IMR-90 (cell line): ENCODE data around the gene MTA1. TPM values are rescaled to one million over a fixed set of nuclear protein-coding genes. Genes with fewer than 3 reads are reported as not detected.

Experiments
- ATAC-seq: fragments of 200-7000 bp; cut with Tn5 transposase; 2 replicates; pipeline ENCODE4 v1.9.1; 2020; ENCODE audit warnings: low read depth, mild to moderate bottlenecking, moderate library complexity
- BruUV-seq: library from RNA; stranded (reverse); fragments of 400-500 nt; replicated peaks from 2 replicates; lab custom pipeline; 2021; lab: Mats Ljungman, UMichigan
- CTCF ChIA-PET: fragments of 300-600 bp; formaldehyde crosslinking; extraction: SDS; loops from one replicate; lab custom pipeline; 2021; ENCODE audit warnings: antibody characterized with exemption; lab: Yijun Ruan, JAX
- POLR2A ChIA-PET: fragments of 300-600 bp; sonication (Branson Sonifier 250); formaldehyde crosslinking; loops from one replicate; lab custom pipeline; 2022; ENCODE audit warnings: antibody characterized with exemption; ENCODE audit not compliant: unreplicated experiment; lab: Charles Lee
- DNase-seq: peaks from one replicate; pipeline ENCODE4 v3.0.0; 2013
- H2AFZ ChIP-seq: replicated peaks from 2 replicates; pipeline ENCODE3; 2013; ENCODE audit warnings: low read length, mild to moderate bottlenecking; ENCODE audit not compliant: poor library complexity
- H2AK5ac ChIP-seq: 2 replicates; pipeline ENCODE4 v1.6.1; 2013; ENCODE audit warnings: low read depth, low read length, inconsistent platforms
- H2AK9ac ChIP-seq: replicated peaks from 2 replicates; pipeline ENCODE3; 2013; ENCODE audit warnings: mild to moderate bottlenecking, low read depth, low read length, moderate library complexity; ENCODE audit not compliant: poor library complexity
- H2BK120ac ChIP-seq: 2 replicates; pipeline ENCODE4 v1.6.1; 2013; ENCODE audit warnings: low read depth, low read length, inconsistent platforms
- H2BK15ac ChIP-seq: 3 replicates; pipeline ENCODE4 v1.6.1; 2013; ENCODE audit warnings: low read depth, low read length, inconsistent platforms
- H2BK20ac ChIP-seq: 2 replicates; pipeline ENCODE4 v1.6.1; 2013; ENCODE audit warnings: low read depth, mild to moderate bottlenecking, inconsistent platforms, low read length, moderate library complexity
- H2BK5ac ChIP-seq: 2 replicates; pipeline ENCODE4 v1.6.1; 2013; ENCODE audit warnings: mild to moderate bottlenecking, low read depth, low read length, inconsistent platforms; ENCODE audit not compliant: poor library complexity, severe bottlenecking
- H3K14ac ChIP-seq: replicated peaks from 2 replicates; pipeline ENCODE4 v1.6.1; 2013; ENCODE audit warnings: low read depth, low read length, inconsistent platforms
- H3K18ac ChIP-seq: 2 replicates; pipeline ENCODE4 v1.6.1; 2013; ENCODE audit warnings: low read depth, low read length, control low read depth
- H3K23ac ChIP-seq: 2 replicates; pipeline ENCODE4 v1.6.1; 2013; ENCODE audit warnings: low read depth, low read length, inconsistent platforms
- H3K27ac ChIP-seq: 2 replicates; pipeline ENCODE4 v1.5.1; 2013; ENCODE audit warnings: mild to moderate bottlenecking, control low read depth, low read length; ENCODE audit not compliant: insufficient read depth
- H3K27me3 ChIP-seq: 2 replicates; pipeline ENCODE4 v1.6.1; 2013; ENCODE audit warnings: low read length; ENCODE audit not compliant: control insufficient read depth, insufficient read depth
- H3K36me3 ChIP-seq: 2 replicates; pipeline ENCODE4 v1.6.1; 2013; ENCODE audit warnings: low read length, mixed read lengths; ENCODE audit not compliant: control insufficient read depth, insufficient read depth
- H3K4ac ChIP-seq: 2 replicates; pipeline ENCODE4 v1.6.1; 2013; ENCODE audit warnings: low read depth, low read length, inconsistent platforms
- H3K4me1 ChIP-seq: 2 replicates; pipeline ENCODE4 v1.6.1; 2013; ENCODE audit warnings: low read length, mixed read lengths; ENCODE audit not compliant: control insufficient read depth, insufficient read depth
- H3K4me2 ChIP-seq: 2 replicates; pipeline ENCODE4 v1.6.1; 2013; ENCODE audit warnings: low read depth, mild to moderate bottlenecking, control low read depth, low read length, moderate library complexity
- H3K4me3 ChIP-seq: 2 replicates; pipeline ENCODE4 v1.5.1; 2013; ENCODE audit warnings: low read depth, mild to moderate bottlenecking, control low read depth, low read length, moderate library complexity; ENCODE audit not compliant: insufficient read depth
- H3K56ac ChIP-seq: 2 replicates; pipeline ENCODE4 v1.6.1; 2013; ENCODE audit warnings: low read length, inconsistent platforms; ENCODE audit not compliant: insufficient read depth; ENCODE audit errors: extremely low read depth
- H3K79me1 ChIP-seq, 2 experiments: 2 replicates each; pipeline ENCODE4 v1.6.1; 2013; ENCODE audit warnings: low read length in 2 of 2, inconsistent platforms in 1 of 2, low read depth in 1 of 2
- H3K9ac ChIP-seq: 2 replicates; pipeline ENCODE4 v1.6.1; 2013; ENCODE audit warnings: low read depth, low read length, control low read depth
- H3K9me1 ChIP-seq: 2 replicates; pipeline ENCODE4 v1.6.1; 2013; ENCODE audit warnings: low read length, inconsistent platforms; ENCODE audit not compliant: insufficient read depth
- H3K9me3 ChIP-seq: 2 replicates; pipeline ENCODE4 v1.6.1; 2013; ENCODE audit warnings: low read length; ENCODE audit not compliant: control insufficient read depth, insufficient read depth
- H4K20me1 ChIP-seq: 2 replicates; pipeline ENCODE4 v1.6.1; 2013; ENCODE audit warnings: low read length, inconsistent platforms; ENCODE audit not compliant: insufficient read depth
- H4K5ac ChIP-seq: 2 replicates; pipeline ENCODE4 v1.6.1; 2013; ENCODE audit warnings: mild to moderate bottlenecking, low read depth, low read length, control low read depth
- H4K8ac ChIP-seq, 2 experiments: 2 replicates each; pipeline ENCODE4 v1.6.1; 2013; ENCODE audit warnings: low read depth in 2 of 2, low read length in 2 of 2, control low read depth in 1 of 2, inconsistent platforms in 1 of 2
- H4K91ac ChIP-seq: 2 replicates; pipeline ENCODE4 v1.6.1; 2013; ENCODE audit warnings: low read depth, low read length, inconsistent platforms; ENCODE audit not compliant: insufficient read depth
- BHLHE40 ChIP-seq: fragments of 150-350 bp; IDR thresholded peaks from 2 replicates; pipeline ENCODE4 v1.6.1; 2016; ENCODE audit warnings: mild to moderate bottlenecking, low read depth, low read length
- CEBPB ChIP-seq: IDR thresholded peaks from 2 replicates; pipeline ENCODE4 v1.6.1; 2012; ENCODE audit warnings: low read depth, low read length, improper control_type of control experiment
- CHD1 ChIP-seq: IDR thresholded peaks from 2 replicates; pipeline ENCODE4 v1.6.1; 2012; ENCODE audit warnings: low read depth, low read length, improper control_type of control experiment
- CTCF ChIP-seq: conservative IDR thresholded peaks from 2 replicates; pipeline ENCODE4 v1.5.1; 2012; ENCODE audit warnings: mild to moderate bottlenecking, low read depth, low read length, improper control_type of control experiment
- ELK1 ChIP-seq: fragments of 150-350 bp; IDR thresholded peaks from 2 replicates; pipeline ENCODE4 v1.6.1; 2016; ENCODE audit warnings: low read depth, mild to moderate bottlenecking, low read length, moderate library complexity, borderline replicate concordance
- FOS ChIP-seq: fragments of 150-350 bp; IDR thresholded peaks from 2 replicates; pipeline ENCODE4 v1.6.1; 2016; ENCODE audit warnings: low read depth, low read length
- MAFK ChIP-seq: IDR thresholded peaks from 2 replicates; pipeline ENCODE4 v1.6.1; 2012; ENCODE audit warnings: low read depth, low read length, improper control_type of control experiment
- MAZ ChIP-seq: IDR thresholded peaks from 2 replicates; pipeline ENCODE4 v1.6.1; 2012; ENCODE audit warnings: low read depth, mild to moderate bottlenecking, low read length, improper control_type of control experiment, moderate library complexity, borderline replicate concordance
- NFE2L2 ChIP-seq: fragments of 150-350 bp; IDR thresholded peaks from 2 replicates; pipeline ENCODE4 v1.6.1; 2016; ENCODE audit warnings: low read depth, mild to moderate bottlenecking, low read length
- POLR2A ChIP-seq: IDR thresholded peaks from 2 replicates; pipeline ENCODE4 v1.6.1; 2012; ENCODE audit warnings: mild to moderate bottlenecking, low read depth, low read length
- RCOR1 ChIP-seq: IDR thresholded peaks from 2 replicates; pipeline ENCODE4 v1.6.1; 2012; ENCODE audit warnings: mild to moderate bottlenecking, low read length, improper control_type of control experiment; ENCODE audit not compliant: insufficient replicate concordance
- RFX5 ChIP-seq: IDR thresholded peaks from 2 replicates; pipeline ENCODE4 v1.8.0; 2012; ENCODE audit warnings: low read depth, mild to moderate bottlenecking, low read length, moderate library complexity
- SMC3 ChIP-seq: fragments of 150-350 bp; IDR thresholded peaks from 2 replicates; pipeline ENCODE4 v1.6.1; 2016; ENCODE audit warnings: low read depth, mild to moderate bottlenecking, antibody characterized with exemption, low read length, moderate library complexity
- USF2 ChIP-seq: fragments of 150-350 bp; IDR thresholded peaks from 2 replicates; pipeline ENCODE4 v1.6.1; 2017; ENCODE audit warnings: mild to moderate bottlenecking, antibody characterized with exemption, low read length, low read depth
- WGBS, 2 experiments: methylation state at CpG; one replicate each; pipeline versions ENCODE4 v1.1.5 to v1.1.7; 2013; ENCODE audit warnings: missing lambda C conversion rate in 2 of 2; ENCODE audit not compliant: insufficient read length in 1 of 2; ENCODE audit errors: extremely low coverage in 2 of 2; 5-methylcytosine and 5-hydroxymethylcytosine counted together
- dilution Hi-C: fragments of 300-500 bp; cut with HindIII; formaldehyde crosslinking; loops from one replicate; pipeline ENCODE4 v1.14.3; 2018; ENCODE audit warnings: low sequenced_read_pairs; ENCODE audit not compliant: unreplicated experiment
- in situ Hi-C: fragments of 300-500 bp; cut with MboI; formaldehyde crosslinking; loops from 3 replicates; pipeline ENCODE4 v1.14.3; 2019; ENCODE audit warnings: low sequenced_read_pairs, inconsistent platforms, mixed read lengths
- intact Hi-C: fragments of 100-400 bp; cut with micrococcal nuclease; formaldehyde crosslinking; loops from 2 replicates; pipeline ENCODE4 v1.10.0; 2022
- polyA plus RNA-seq, 3 experiments: library from polyadenylated mRNA; depleted of rRNA; stranded (reverse); fragments of >200 nt; gene quantifications; 2 replicates each; pipeline ENCODE4 v1.2.3, GENCODE V29; 2012; ENCODE audit warnings: low replicate concordance in 1 of 3
- total RNA-seq: library from RNA; depleted of rRNA; stranded (reverse); fragments of >200 nt; gene quantifications from 2 replicates; pipeline ENCODE4 v1.2.3, GENCODE V29; 2012

MTA1 gene
- total and polyA plus RNA-seq, 2 of the 4 experiments (the other 2 are of a cell fraction), result 21.5 to 61.6 TPM

- no peaks in the 10 kb centered on the region for H3K27me3 ChIP-seq
- intact Hi-C loops, result no loop called here
- no peak overlapping the region for H3K4ac ChIP-seq
- H3K36me3 ChIP-seq, result peaks cover 59% of the 10 kb centered on the region
- no peak overlapping the region for H3K18ac ChIP-seq
- WGBS, 2 experiments, result 98% methylated on average over 13 of the region's 18 CpGs; no CpG with 5 or more reads in 1 of the 2 experiments
- H4K5ac ChIP-seq, result no peak overlapping the region
- dilution Hi-C loops, result no loop called here
- H2AFZ ChIP-seq, result no peak overlapping the region
- no peaks in the 10 kb centered on the region; a peak in 1 of 4 replicates for H3K79me1 ChIP-seq
- ATAC-seq, result no peak
- no peak overlapping the region for H3K56ac ChIP-seq
- H3K4me2 ChIP-seq, result no peak overlapping the region
- no peak overlapping the region for H3K23ac ChIP-seq
- TF ChIP-seq BHLHE40, result no peak
- no peak for TF ChIP-seq NFE2L2
- TF ChIP-seq MAFK, result no peak
- no peak for TF ChIP-seq FOS
- no peak for TF ChIP-seq POLR2A
- TF ChIP-seq SMC3, result no peak
- no peak for TF ChIP-seq RFX5
- no peak for TF ChIP-seq USF2
- TF ChIP-seq MAZ, result no peak
- no peak for TF ChIP-seq ELK1
- TF ChIP-seq RCOR1, result no peak
- no peak for TF ChIP-seq CEBPB
- no peak for TF ChIP-seq CHD1
- no peak for TF ChIP-seq CTCF
- no peak overlapping the region for H4K91ac ChIP-seq
- H2AK5ac ChIP-seq, result no peak overlapping the region
- no peak overlapping the region for H2BK15ac ChIP-seq
- H3K4me1 ChIP-seq, result peaks cover 2% of the 10 kb centered on the region; the same call in 1 of the 2 replicates
- POLR2A ChIA-PET, result no interaction called here
- H4K20me1 ChIP-seq, result no peaks in the 10 kb centered on the region; the same call in 1 of the 2 replicates
- H4K8ac ChIP-seq, result no peak overlapping the region
- 0 out of 2 replicates have a peak, but pooled peaks cover 3% of the 10 kb centered on the region for H3K9me1 ChIP-seq
- H2BK120ac ChIP-seq, result no peak overlapping the region
- no peak overlapping the region for H3K4me3 ChIP-seq
- no TSS peak for BruUV-seq
- no peak overlapping the region for H3K27ac ChIP-seq
- H3K9ac ChIP-seq, result no peak overlapping the region
- no peak overlapping the region for H2BK5ac ChIP-seq
- H2AK9ac ChIP-seq, result no peak overlapping the region
- H3K9me3 ChIP-seq, result no peaks in the 10 kb centered on the region
- CTCF ChIA-PET, result interaction anchor here (1.2 kb wide), 1 partner anchor 28 kb away, joined by 3 read pairs; no protein-coding TSS in a partner anchor
- in situ Hi-C loops, result no loop called here
- no peak overlapping the region for H2BK20ac ChIP-seq
- DNase-seq, result no peak
- no peak overlapping the region for H3K14ac ChIP-seq
These were observed 42.3 kb downstream of the MTA1 start for GRCh38 chr14:105461903-105462302.
